ENCODE measurements around the gene FMO1. TPM values are rescaled to one million over a fixed set of nuclear protein-coding genes. Genes with fewer than 3 reads are reported as not detected.
A peak's percentile ranks its signal among the peaks of the same experiment; 100 is the strongest.

FMO1 gene
- total RNA-seq, 1 donor, result under 0.01 TPM

GRCh38 chr1:171261336-171261735 lies 13.0 kb downstream of the FMO1 start:
- TF ChIP-seq CTCF (IDR thresholded peaks at IDR 0.05; ENCODE audit: insufficient read depth, low read depth, low read length), result no peak
- DNase-seq (ENCODE audit: low read depth), result no peak
- no peak overlapping the region for H3K4me3 ChIP-seq (ENCODE audit: low read depth, low read length)

GRCh38 chr1:171263901-171264300 lies 15.6 kb downstream of the FMO1 start:
- TF ChIP-seq CTCF (IDR thresholded peaks at IDR 0.05; ENCODE audit: insufficient read depth, low read depth, low read length), result no peak
- DNase-seq (ENCODE audit: low read depth), result no peak
- no peak overlapping the region for H3K4me3 ChIP-seq (ENCODE audit: low read depth, low read length)

GRCh38 chr1:171265686-171266085 lies 17.4 kb downstream of the FMO1 start:
- no peak for DNase-seq (ENCODE audit: low read depth)
- no peak for TF ChIP-seq CTCF (IDR thresholded peaks at IDR 0.05; ENCODE audit: insufficient read depth, low read depth, low read length)
- no peak overlapping the region for H3K4me3 ChIP-seq (ENCODE audit: low read depth, low read length)

GRCh38 chr1:171266930-171267329 lies 18.6 kb downstream of the FMO1 start:
- H3K4me3 ChIP-seq (ENCODE audit: low read depth, low read length), result no peak overlapping the region
- no peak for TF ChIP-seq CTCF (IDR thresholded peaks at IDR 0.05; ENCODE audit: insufficient read depth, low read depth, low read length)
- no peak for DNase-seq (ENCODE audit: low read depth)

- no peak for TF ChIP-seq CTCF (IDR thresholded peaks at IDR 0.05; ENCODE audit: insufficient read depth, low read depth, low read length)
- peak; percentile 10 for DNase-seq (ENCODE audit: low read depth)
- no peak overlapping the region for H3K4me3 ChIP-seq (ENCODE audit: low read depth, low read length)
These were observed 19.1 kb downstream of the FMO1 start for GRCh38 chr1:171267391-171267790.

- TF ChIP-seq CTCF (IDR thresholded peaks at IDR 0.05; ENCODE audit: insufficient read depth, low read depth, low read length), result no peak
- H3K4me3 ChIP-seq (ENCODE audit: low read depth, low read length), result no peak overlapping the region
- DNase-seq (ENCODE audit: low read depth), result no peak
These were observed 22.5 kb downstream of the FMO1 start for GRCh38 chr1:171270806-171271205.

GRCh38 chr1:171277534-171277933 lies 29.2 kb downstream of the FMO1 start:
- no peak for DNase-seq (ENCODE audit: low read depth)
- H3K4me3 ChIP-seq (ENCODE audit: low read depth, low read length), result no peak overlapping the region
- no peak for TF ChIP-seq CTCF (IDR thresholded peaks at IDR 0.05; ENCODE audit: insufficient read depth, low read depth, low read length)

All from fibroblast of villous mesenchyme (primary cell).